GM18909 (cell line): Measurements from ENCODE around the gene OSBPL2.

Source experiments
- ATAC-seq: cut with Tn5 transposase; IDR thresholded peaks from one replicate; pipeline ENCODE4 v1.9.1; 2021; ENCODE audit warnings: mild to moderate bottlenecking; ENCODE audit not compliant: unreplicated experiment, poor library complexity

The OSBPL2 gene

DNA sequence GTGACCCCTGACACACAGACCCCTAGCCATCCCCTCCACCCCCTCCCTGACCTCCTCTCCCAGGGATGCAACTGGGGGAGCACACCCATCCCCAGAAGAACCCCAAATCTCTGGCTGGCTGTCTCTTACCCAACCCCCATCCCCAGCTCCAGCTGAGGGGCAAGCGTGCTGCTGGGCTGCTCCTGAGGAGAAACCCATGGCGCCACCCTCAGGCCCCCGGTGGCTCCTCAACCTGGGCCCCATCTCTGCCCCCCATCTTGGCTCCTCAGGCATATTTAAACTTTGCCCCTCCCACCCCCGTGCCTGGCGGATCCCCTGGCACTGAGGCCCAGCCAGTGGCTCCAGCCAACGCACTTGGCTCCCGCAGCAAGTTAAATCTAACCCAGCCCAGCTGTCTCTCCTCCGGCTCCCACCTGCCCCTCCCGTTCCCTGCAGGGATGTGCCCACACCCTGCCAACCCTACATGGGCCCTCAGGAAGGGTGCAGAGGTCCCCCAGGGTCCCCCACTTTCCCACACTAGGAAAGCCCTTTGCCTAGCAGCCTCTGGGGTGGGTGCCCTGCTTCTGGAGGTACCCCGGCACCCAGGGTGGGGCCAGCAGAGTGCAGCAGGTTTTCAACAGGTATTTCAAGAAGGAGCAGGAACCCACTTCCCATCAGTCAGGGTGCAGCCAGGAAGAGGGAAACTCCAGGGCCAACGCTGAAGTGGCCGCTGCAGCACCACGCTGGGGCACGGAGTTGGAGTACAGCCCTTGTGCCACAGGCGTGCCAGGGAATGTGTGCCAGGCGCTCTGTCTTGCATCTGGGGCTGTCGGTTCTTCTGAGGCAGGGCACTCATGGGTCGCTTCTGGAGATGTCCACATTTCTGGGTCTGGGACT, 5.3 kb upstream of the OSBPL2 start:
- ATAC-seq, result no peak

GRCh38 chr20:62233684-62234083, 4.6 kb upstream of the OSBPL2 start:
- no peak for ATAC-seq

- no peak for ATAC-seq
Observed at GRCh38 chr20:62234339-62234738, 4.0 kb upstream of the OSBPL2 start.

- no peak for ATAC-seq
Observed at GRCh38 chr20:62235001-62235776, 3.1 kb upstream of the OSBPL2 start.

DNA sequence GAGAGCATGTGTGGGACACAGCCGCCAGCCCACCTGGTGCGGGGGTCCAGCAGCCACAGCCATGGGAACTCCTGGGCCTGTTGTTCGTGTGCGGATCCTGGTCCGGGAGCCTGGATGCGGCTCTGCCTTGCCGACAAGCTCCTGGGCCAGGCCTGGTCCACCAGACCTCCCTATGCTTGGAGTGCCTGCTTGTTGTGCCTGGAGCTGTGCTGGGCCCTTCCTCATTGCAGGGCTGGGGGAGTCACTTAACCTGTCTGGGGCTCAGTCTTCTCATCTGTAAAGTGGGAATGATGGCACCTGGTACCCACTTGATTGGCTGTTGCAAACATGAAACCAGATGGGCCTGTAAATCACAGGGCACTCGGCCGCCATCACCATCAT, 2.6 kb upstream of the OSBPL2 start:
- no peak for ATAC-seq

DNA sequence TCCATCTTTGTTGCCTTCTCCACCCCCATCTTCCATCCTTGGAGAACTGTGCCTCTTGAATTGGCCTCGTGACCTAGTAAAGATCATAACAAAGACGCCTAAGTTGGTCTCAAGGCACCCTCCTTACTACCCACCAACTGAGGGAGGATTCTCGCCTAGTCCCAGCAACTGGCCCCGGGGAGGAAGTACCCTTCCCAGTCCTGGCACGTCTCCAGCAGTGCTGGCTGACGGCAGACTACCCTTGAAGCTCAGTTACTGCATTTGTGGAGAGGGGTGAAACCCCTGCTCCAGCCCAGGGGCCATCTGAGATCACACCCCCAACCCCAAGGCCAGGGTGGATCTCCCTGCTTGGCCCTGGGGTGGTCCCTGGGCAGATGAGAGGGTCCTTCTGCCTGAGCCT, 2.1 kb upstream of the OSBPL2 start:
- no peak for ATAC-seq

GRCh38 chr20:62236766-62237513, 1.4 kb upstream of the OSBPL2 start:
- no peak for ATAC-seq

DNA sequence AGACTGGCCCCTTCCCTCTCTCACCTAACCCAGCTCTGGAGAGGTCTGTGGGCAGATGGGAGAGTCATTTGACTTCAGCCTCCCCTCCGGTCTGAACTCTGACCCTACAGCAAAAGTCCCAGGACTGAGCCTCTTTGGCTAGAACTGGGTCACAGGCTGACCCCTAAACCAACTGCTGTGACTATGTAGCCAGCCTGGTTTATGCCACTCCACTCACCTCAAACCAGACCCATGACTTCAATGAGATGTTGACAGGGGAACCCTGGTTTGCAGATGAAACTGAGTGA, 864 bp upstream of the OSBPL2 start:
- no peak for ATAC-seq

GRCh38 chr20:62238569-62239277, 402 bp downstream of the OSBPL2 start:
- ATAC-seq, result peak; percentile 9

DNA sequence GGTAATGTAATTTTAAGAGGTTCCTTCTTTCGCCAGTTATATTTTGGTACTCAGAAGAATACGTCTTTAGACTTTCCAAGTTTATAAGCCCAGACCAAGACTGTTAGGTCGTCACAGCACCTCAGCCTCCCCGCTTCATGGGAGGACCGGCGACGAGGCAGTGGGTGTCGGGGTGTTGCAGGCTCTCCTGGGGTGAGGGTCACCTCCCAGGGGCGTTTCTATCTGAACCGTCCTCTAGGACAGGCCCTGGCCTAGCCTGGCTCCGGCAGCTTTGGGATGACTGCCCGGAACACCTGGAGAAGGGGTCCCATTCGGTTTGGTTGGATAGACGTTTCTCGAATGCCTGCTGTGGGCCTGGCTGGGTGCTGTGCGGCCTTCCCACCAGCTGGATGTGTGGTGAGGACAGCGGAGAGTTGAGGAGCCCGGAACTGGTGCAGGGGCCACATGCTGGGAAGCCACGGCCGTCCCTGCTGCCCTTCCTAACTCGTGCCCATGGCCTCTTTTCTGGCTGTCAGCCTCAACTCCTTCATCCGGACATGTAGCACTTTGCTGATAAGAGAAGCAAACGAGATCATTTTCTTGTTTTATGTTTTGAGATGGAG, 1.1 kb downstream of the OSBPL2 start:
- no peak for ATAC-seq

DNA sequence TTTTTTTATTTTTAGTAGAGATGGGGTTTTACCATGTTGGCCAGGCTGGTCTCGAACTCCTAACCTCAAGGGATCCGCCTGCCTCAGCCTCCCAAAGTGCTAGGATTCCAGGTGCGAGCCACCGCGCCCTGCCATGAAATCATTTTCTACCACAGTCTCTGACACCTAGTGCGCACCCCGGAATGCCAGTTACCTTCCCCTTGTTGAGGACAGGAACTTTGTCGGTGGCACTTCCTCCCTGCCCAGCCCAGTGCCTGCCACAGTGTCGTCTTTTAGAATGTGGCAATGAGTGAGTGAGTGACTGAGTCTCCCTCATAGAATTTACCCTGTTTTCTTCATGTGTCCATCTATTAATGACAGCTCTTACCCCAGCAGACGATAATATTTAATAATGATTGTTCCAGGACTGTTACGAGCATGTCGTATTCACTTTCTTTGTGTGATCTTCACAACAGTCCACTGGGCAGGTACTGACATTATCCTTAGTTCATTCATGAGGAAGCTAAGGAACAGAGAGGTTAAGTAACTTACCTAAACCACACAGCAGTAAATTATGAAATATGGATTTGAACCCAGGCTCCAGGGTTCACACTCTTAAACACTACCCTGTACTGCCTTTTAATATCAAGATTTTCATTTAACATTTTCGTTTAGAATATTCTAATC, 1.8 kb downstream of the OSBPL2 start:
- no peak for ATAC-seq

DNA sequence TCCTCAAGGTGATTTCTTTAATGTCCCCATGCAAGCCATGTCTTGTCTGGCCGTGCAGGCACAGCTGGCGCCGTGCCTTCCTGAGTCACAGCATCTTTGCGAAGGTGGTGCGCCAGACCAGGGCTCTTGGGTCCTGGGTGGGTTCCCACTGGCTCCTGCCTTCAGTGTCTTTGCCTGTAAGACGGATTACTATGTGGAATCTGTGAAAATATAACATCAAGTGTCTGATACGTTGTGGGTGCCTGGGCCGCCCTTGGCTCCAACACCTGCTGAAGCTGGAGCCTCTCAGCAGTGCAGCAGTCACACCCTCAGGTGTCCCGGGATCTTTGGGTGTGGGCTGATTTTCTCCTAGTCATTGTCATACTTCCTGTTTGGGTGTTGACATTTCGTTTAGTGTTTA, 3.2 kb downstream of the OSBPL2 start:
- ATAC-seq, result no peak

GRCh38 chr20:62242176-62242575, 3.9 kb downstream of the OSBPL2 start:
- no peak for ATAC-seq

GRCh38 chr20:62243106-62243505, 4.8 kb downstream of the OSBPL2 start:
- no peak for ATAC-seq

DNA sequence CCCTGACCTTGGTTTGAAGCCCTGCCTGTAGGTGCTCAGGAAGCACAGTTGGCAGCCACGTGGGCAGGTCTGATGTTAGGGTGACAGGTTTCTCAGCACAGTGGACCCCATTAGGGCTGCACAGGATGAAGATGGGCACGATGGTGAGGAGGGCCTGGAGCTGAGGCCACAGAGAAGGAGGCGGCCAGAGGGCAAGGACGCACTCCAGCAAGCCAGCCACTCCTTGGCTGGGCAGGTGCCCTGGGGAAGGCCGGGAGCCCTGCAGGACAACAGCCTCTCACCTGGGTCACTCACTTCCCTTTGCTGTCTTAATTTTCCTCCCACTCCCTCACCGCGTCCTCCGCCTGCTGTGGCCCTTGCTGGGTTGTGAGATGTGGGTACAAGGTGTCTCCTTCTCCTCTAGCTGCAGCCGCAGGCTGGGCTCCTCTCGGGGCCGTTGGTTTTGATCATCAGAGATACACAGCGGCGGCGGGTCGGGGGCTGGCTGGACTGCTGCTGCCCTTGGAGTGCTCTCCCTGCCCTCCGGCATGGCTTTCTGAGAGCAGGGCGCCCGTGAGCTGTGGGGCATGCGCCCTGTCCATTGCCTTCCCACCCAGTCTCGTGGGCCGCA, 5.7 kb downstream of the OSBPL2 start:
- no peak for ATAC-seq

DNA sequence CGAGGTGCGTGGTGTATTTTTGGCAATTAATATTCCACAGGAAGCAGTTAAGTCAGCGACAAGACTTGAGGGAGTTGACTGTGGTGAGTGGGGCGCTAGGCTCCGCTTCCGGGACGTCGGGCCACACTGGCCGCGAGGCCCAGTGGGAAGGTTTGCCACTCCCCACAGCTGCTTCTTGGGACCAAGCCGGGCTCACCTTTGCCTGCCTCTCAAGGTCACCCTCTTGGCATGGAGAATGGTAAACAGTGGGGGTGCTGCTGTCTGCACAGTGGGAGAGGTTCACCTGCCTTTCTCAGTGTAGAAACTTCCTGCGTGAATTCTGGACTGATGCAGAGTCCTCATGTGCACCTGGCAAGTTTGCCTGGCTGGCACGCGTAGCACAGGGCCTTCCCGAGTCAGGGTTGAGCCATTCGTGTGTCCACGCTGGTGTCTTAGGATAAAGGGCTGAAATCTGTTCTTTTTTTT, 6.4 kb downstream of the OSBPL2 start:
- no peak for ATAC-seq

- no peak for ATAC-seq
Observed at GRCh38 chr20:62245911-62246280, 7.6 kb downstream of the OSBPL2 start.

DNA sequence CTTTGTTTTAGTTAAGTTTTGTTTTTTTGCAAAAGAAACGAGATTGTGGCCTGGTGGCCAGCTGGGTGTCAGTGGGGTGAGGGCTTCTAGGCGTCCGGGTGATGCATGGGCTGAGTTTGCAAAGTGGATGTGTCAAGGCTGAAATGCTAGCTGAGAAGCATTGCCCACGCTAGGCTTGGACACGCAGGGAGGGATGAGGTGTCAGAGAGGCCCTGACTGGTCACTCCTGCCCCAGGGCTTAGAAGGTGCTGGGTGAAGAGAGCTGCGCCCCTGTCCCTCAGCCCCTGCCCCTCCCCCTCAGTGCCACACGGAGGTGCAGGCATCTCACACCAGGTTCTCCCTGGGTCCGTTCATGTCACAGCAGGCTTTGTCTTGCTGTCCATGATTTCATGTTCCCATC, 8.1 kb downstream of the OSBPL2 start:
- no peak for ATAC-seq
